DND-41 (cell line): ENCODE data around the gene NTRK1.
"Not testable (repeated sequence)": the region's sequence is repeated elsewhere in the genome, so short reads cannot be mapped to it uniquely, and the experiment has no call there.

Source experiments
- ATAC-seq: fragments of 200-7000 bp; cut with Tn5 transposase; 3 replicates; pipeline ENCODE4 v1.9.1; 2021; ENCODE audit warnings: low read depth; ENCODE audit not compliant: insufficient read depth
- DNase-seq: peaks from one replicate; pipeline ENCODE4 v3.0.0-alpha.2; 2020
- H2AFZ ChIP-seq: 2 replicates; pipeline ENCODE4 v1.6.0; 2012; ENCODE audit warnings: low read depth, low read length
- H3K27ac ChIP-seq: 2 replicates; pipeline ENCODE4 v1.5.1; 2012; ENCODE audit warnings: low read length, inconsistent platforms
- H3K27me3 ChIP-seq: fragments of 200-600 bp; sonication (generic); 2 replicates; pipeline ENCODE4 v1.6.0; 2012; ENCODE audit warnings: low read length, mild to moderate bottlenecking, inconsistent platforms; ENCODE audit not compliant: insufficient read depth, poor library complexity
- H3K36me3 ChIP-seq: 2 replicates; pipeline ENCODE4 v1.5.1; 2012; ENCODE audit warnings: low read length, inconsistent platforms; ENCODE audit not compliant: insufficient read depth
- H3K4me1 ChIP-seq: 2 replicates; pipeline ENCODE4 v1.5.1; 2012; ENCODE audit warnings: mild to moderate bottlenecking, low read length; ENCODE audit not compliant: insufficient read depth
- H3K4me2 ChIP-seq: 2 replicates; pipeline ENCODE4 v1.6.0; 2012; ENCODE audit warnings: mild to moderate bottlenecking, moderate library complexity, low read length, inconsistent platforms; ENCODE audit not compliant: insufficient read depth
- H3K4me3 ChIP-seq, 2 experiments: fragments of 200-600 bp in 1 of 2; shearing (Covaris generic) in 1 of 2; 2 replicates each; pipeline ENCODE4 v1.5.1; 2012 to 2016; ENCODE audit warnings: inconsistent platforms in 2 of 2, low read length in 2 of 2, mild to moderate bottlenecking in 2 of 2, low read depth in 1 of 2, moderate library complexity in 1 of 2
- H3K79me2 ChIP-seq: 2 replicates; pipeline ENCODE4 v1.6.0; 2012; ENCODE audit warnings: low read length, inconsistent platforms; ENCODE audit not compliant: insufficient read depth
- H3K9ac ChIP-seq: 2 replicates; pipeline ENCODE4 v1.6.0; 2012; ENCODE audit warnings: low read depth, mild to moderate bottlenecking, inconsistent platforms, low read length, moderate library complexity
- H3K9me3 ChIP-seq: 2 replicates; pipeline ENCODE4 v1.5.1; 2012; ENCODE audit warnings: low read length, moderate library complexity, mild to moderate bottlenecking, inconsistent platforms; ENCODE audit not compliant: insufficient read depth, severe bottlenecking
- H4K20me1 ChIP-seq: 2 replicates; pipeline ENCODE4 v1.6.0; 2012; ENCODE audit warnings: low read length; ENCODE audit not compliant: insufficient read depth
- CTCF ChIP-seq: IDR thresholded peaks from 2 replicates; pipeline ENCODE4 v1.5.1; 2012; ENCODE audit warnings: borderline replicate concordance, low read length, moderate library complexity, mild to moderate bottlenecking; ENCODE audit not compliant: poor library complexity, severe bottlenecking; ENCODE audit errors: extremely low read depth
- EZH2 ChIP-seq: IDR thresholded peaks from 3 replicates; pipeline ENCODE4 v1.6.1; 2012; ENCODE audit warnings: borderline replicate concordance, low read depth, mild to moderate bottlenecking, moderate library complexity, low read length, inconsistent platforms; ENCODE audit not compliant: severe bottlenecking

The NTRK1 gene

DNA sequence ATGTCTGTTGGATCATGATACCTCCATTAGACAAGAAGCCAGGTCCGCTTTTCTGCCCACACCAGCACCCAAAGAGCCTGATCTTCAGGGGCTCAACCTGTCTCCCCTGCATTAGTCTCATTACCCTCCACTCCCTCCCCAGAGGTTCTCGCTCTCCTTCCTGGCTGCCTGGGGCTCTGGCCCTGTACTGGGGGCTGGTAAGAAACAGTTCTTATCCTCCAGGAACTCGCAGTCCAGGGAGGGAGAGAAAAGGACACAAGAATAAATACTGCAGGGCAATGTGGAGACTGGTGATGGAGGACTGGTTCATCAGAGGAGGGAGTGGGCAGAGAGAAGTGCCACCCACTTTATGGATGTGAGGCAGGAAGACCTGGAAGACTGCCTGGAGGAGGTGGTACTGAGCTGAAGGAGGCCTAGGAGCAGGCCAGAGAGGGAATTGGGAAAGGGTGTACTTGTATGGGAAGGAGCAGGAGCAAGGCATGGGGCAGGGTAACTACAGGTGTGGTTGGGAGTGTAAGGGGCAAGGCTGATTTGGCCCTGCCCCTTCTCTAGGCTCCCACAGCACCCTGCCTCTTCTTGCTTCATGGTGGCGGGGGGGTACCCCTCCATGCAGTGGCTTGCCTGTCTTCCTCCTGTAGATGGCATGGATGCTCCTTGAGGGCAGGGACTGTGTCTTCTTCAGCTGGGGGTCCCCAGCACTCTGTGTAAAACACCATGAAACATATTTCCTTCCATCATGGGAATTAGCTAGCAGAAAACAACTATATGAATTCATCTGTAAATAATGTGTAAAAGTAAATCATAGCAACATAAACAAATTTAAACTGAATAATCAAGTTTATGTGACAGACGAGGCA lies 64.7 kb downstream of the NTRK1 start:
- ATAC-seq = no peak

DNA sequence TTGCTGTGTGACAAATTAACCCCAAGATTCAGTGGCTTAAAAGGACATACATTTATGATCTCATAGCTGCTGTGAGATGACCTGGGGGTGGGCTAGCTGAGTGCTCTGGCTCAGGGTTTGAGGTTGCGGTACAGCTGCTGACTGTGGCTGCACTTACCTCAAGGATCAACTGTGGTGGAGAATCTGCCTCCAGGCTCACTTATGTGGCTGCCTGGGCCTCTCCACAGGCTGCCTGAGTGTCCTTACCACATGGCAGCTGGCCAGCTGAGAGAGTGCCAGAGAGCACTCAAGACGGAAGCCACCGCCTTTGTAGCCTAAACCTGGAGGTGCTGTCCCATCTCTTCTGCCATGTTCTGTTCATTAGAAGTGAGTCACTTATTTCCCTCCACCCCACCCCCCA lies 65.5 kb downstream of the NTRK1 start:
- Histone ChIP-seq H2AFZ (no peak overlapping the region), H3K27ac (no peak overlapping the region), H3K4me1 (no peaks in the 10 kb centered on the region), H3K4me2 (no peak overlapping the region), H3K4me3 (no peak overlapping the region), H3K36me3 (no peaks in the 10 kb centered on the region), H4K20me1 (peaks cover 4% of the 10 kb centered on the region; the same call in 1 of the 2 replicates), H3K9ac (no peak overlapping the region), H3K79me2 (no peaks in the 10 kb centered on the region), H3K27me3 (peaks cover 30% of the 10 kb centered on the region), H3K9me3 (no peaks in the 10 kb centered on the region)
- TF ChIP-seq EZH2 = no peak
- peak; percentile 87 for ATAC-seq
- DNase-seq = peak; percentile 58

More for the DNA sequence above, 64.7 kb downstream of the NTRK1 start:
- Histone ChIP-seq H3K9me3 (no peaks in the 10 kb centered on the region), H3K9ac (no peak overlapping the region), H3K27me3 (peaks cover 26% of the 10 kb centered on the region), H3K36me3 (no peaks in the 10 kb centered on the region), H3K4me3 (no peak overlapping the region), H3K27ac (no peak overlapping the region), H2AFZ (no peak overlapping the region), H3K4me1 (no peaks in the 10 kb centered on the region), H3K4me2 (no peak overlapping the region), H4K20me1 (peaks cover 4% of the 10 kb centered on the region; the same call in 1 of the 2 replicates), H3K79me2 (no peaks in the 10 kb centered on the region)
- DNase-seq = no peak
- TF ChIP-seq EZH2 (no peak), CTCF (no peak)

GRCh38 chr1:156926695-156927094 lies 66.0 kb downstream of the NTRK1 start:
- not testable (repeated sequence) for H3K79me2 ChIP-seq, H3K4me2 ChIP-seq, H3K27ac ChIP-seq, H3K4me3 ChIP-seq, DNase-seq, H3K36me3 ChIP-seq, H3K4me1 ChIP-seq, ATAC-seq, H3K9ac ChIP-seq, H2AFZ ChIP-seq, H3K9me3 ChIP-seq, H4K20me1 ChIP-seq
- H3K27me3 ChIP-seq = peaks cover 30% of the 10 kb centered on the region

- H4K20me1 ChIP-seq = peaks cover 4% of the 10 kb centered on the region; the same call in 1 of the 2 replicates
- peaks cover 30% of the 10 kb centered on the region for H3K27me3 ChIP-seq
- no peak overlapping the region for H3K4me3 ChIP-seq
- peak; percentile 24 for DNase-seq
- 0 out of 3 replicates have a peak, but pooled peaks have one; percentile 39 for ATAC-seq
- no peak overlapping the region for H3K4me2 ChIP-seq
- H3K79me2 ChIP-seq = no peaks in the 10 kb centered on the region
- H2AFZ ChIP-seq = no peak overlapping the region
- TF ChIP-seq EZH2 (no peak), CTCF (peak; percentile 49)
- H3K9ac ChIP-seq = no peak overlapping the region
- no peak overlapping the region for H3K27ac ChIP-seq
- H3K9me3 ChIP-seq = no peaks in the 10 kb centered on the region
- no peaks in the 10 kb centered on the region for H3K4me1 ChIP-seq
- no peaks in the 10 kb centered on the region for H3K36me3 ChIP-seq
Measured at GRCh38 chr1:156927215-156928042, 66.8 kb downstream of the NTRK1 start.
